Adrenal gland (tissue), 12 donors: ENCODE results near the gene CTAGE1. TPM values are rescaled to one million over a fixed set of nuclear protein-coding genes. Genes with fewer than 3 reads are reported as not detected.

ENCODE experiments used
- DNase-seq, 7 donors: peaks; one replicate each; pipeline ENCODE4 v3.0.0-alpha.2; 2019 to 2020
- H3K27ac ChIP-seq, 5 donors: fragments of 200-600 bp; sonication (generic) in 4 of 5; 1 replicate in 3 of 5; 2 replicates in 2 of 5; pipeline versions ENCODE4 v1.5.1 to v1.8.0; 2016 to 2020; ENCODE audit warnings: mild to moderate bottlenecking in 1 of 5
- H3K27me3 ChIP-seq: fragments of 200-600 bp; 2 replicates; pipeline ENCODE4 v1.8.0; 2021
- H3K36me3 ChIP-seq, 2 donors: fragments of 200-600 bp; replicated peaks in 1 of 2; 1 replicate in 1 of 2; 2 replicates in 1 of 2; pipeline versions ENCODE4 v1.5.1 to v1.8.0; 2018 to 2022
- H3K4me1 ChIP-seq, 2 donors: fragments of 200-600 bp; replicated peaks in 1 of 2; 1 replicate in 1 of 2; 2 replicates in 1 of 2; pipeline versions ENCODE4 v1.5.1 to v1.8.0; 2018 to 2021
- H3K4me3 ChIP-seq, 4 donors: fragments of 200-600 bp; sonication (generic) in 3 of 4; one replicate each; pipeline ENCODE4 v1.5.1; 2016 to 2018
- H3K9me3 ChIP-seq, 3 donors: fragments of 200-600 bp; sonication (generic) in 1 of 3; replicated peaks in 1 of 3; 1 replicate in 2 of 3; 2 replicates in 1 of 3; pipeline versions ENCODE4 v1.5.1 to v1.8.0; 2016 to 2021
- CTCF ChIP-seq, 6 experiments: fragments of 450-650 bp in 4 of 6; fragments of 200-600 bp in 2 of 6; sonication (generic) in 1 of 6; IDR thresholded peaks; 1 replicate in 5 of 6; 2 replicates in 1 of 6; pipeline versions ENCODE4 v1.5.1 to v1.8.0; 2016 to 2021; ENCODE audit warnings: antibody characterized with exemption in 6 of 6, mild to moderate bottlenecking in 2 of 6, moderate library complexity in 1 of 6
- POLR2A ChIP-seq, 2 donors: fragments of 450-650 bp; IDR thresholded peaks; one replicate each; pipeline ENCODE4 v1.6.1; 2017; ENCODE audit warnings: antibody characterized with exemption in 2 of 2, mild to moderate bottlenecking in 2 of 2, moderate library complexity in 1 of 2
- WGBS, 4 donors: extraction: QIAGEN DNeasy Blood & Tissue Kit in 2 of 4; methylation state at CpG; one replicate each; pipeline versions ENCODE4 v1.1.5 to v1.1.7; 2013 to 2017; 5-methylcytosine and 5-hydroxymethylcytosine counted together
- intact Hi-C, 2 donors: fragments of 100-400 bp; cut with DNase I; formaldehyde crosslinking; loops; one replicate each; pipeline versions ENCODE4 v1.14.1 to v1.15.0; 2022 to 2023
- polyA plus RNA-seq, 3 donors: library from polyadenylated mRNA; stranded (reverse); fragments of 200-250 nt in 2 of 3; fragments of 350-450 nt in 1 of 3; fragmentation: Illumina TruSeq in 1 of 3; extraction: RNeasy Lipid Tissue Mini Kit (QIAGEN cat#74804) in 1 of 3; gene quantifications; one replicate each; pipeline ENCODE4 v1.2.3, GENCODE V29; 2013 to 2014
- total RNA-seq, 9 donors: library from RNA; depleted of rRNA in 4 of 9; stranded (reverse); fragments of >200 nt in 4 of 9; fragments of 120-200 nt in 1 of 9; fragmentation: NEBNext Ultra II Directional in 1 of 9; extraction: Animal tissue kit (Norgen Biotek cat#: 25700) in 1 of 9; gene quantifications; one replicate each; pipeline versions ENCODE4 v1.1.0 to v1.2.4, GENCODE V29; 2013 to 2023
- donor health status: healthy with polysubstance abuse.
- donor health status: Bipolar disorder and iron deficiency.
- donor health status: DM: yes; HTN: yes; CAD: no.
- donor health status: DM: no; HTN: no; CAD: no.
- donor health status: DM: no; HTN: no; CAD: no.
- donor health status: DM: yes; HTN: yes; CAD: no.

CTAGE1 gene
- total and polyA plus RNA-seq, 12 donors, result under 0.01 to 0.14 (median 0.04) TPM; not detected in 9

GRCh38 chr18:22409445-22409844 lies 8.3 kb downstream of the CTAGE1 start:
- no peak for DNase-seq
- H3K36me3 ChIP-seq, result no peaks in the 10 kb centered on the region
- WGBS, 4 donors, result 63 to 81% (median 76%) methylated on average over 1 of the region's 1 CpG
- no peak overlapping the region for H3K4me3 ChIP-seq
- H3K4me1 ChIP-seq, result no peaks in the 10 kb centered on the region
- no peaks in the 10 kb centered on the region for H3K27me3 ChIP-seq
- TF ChIP-seq CTCF (IDR thresholded peaks at IDR 0.05), result no peak
- no peak for TF ChIP-seq POLR2A (IDR thresholded peaks at IDR 0.05)
- intact Hi-C loops, result loop anchor here in 1 of 2 donors (5.0 kb wide), 1 partner anchor 33 kb away; no protein-coding TSS in a partner anchor
- peaks cover 0 to 12% (median 0%) of the 10 kb centered on the region in 3 donors for H3K9me3 ChIP-seq
- H3K27ac ChIP-seq, result no peak overlapping the region

GRCh38 chr18:22408059-22408458 lies 9.7 kb downstream of the CTAGE1 start:
- WGBS, 4 donors, result 93 to 98% (median 97%) methylated on average over 3 of the region's 3 CpGs

DNA sequence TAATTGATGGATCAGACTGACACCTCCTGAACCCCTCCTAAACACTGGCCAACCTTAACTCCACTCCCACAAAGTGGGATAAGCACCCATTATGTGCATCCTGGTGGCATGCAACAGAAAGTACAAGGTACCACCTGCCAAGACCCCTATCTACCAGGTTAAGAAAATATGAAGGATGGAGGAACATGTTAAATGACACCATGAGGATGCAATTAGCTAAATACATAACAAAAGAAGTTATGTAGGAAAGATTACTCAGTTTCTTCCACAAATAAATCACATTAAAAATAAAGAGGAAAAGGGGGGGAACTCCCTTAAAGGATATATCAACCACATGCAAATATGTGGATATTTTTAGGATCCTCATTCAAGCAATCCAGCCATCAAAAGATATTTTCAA lies 12.6 kb downstream of the CTAGE1 start:
- intact Hi-C loops, result loop anchor here in 1 of 2 donors (5.0 kb wide), 1 partner anchor 37 kb away; no protein-coding TSS in a partner anchor
- H3K36me3 ChIP-seq, result no peaks in the 10 kb centered on the region
- no peak overlapping the region for H3K4me3 ChIP-seq
- no peaks in the 10 kb centered on the region for H3K4me1 ChIP-seq
- H3K27me3 ChIP-seq, result no peaks in the 10 kb centered on the region
- no peak for DNase-seq
- TF ChIP-seq POLR2A (IDR thresholded peaks at IDR 0.05) (no peak), CTCF (IDR thresholded peaks at IDR 0.05) (no peak)
- H3K27ac ChIP-seq, result no peak overlapping the region
- H3K9me3 ChIP-seq, result peaks cover 0 to 12% (median 0%) of the 10 kb centered on the region in 3 donors

More at GRCh38 chr18:22408059-22408458, 9.7 kb downstream of the CTAGE1 start:
- H3K27me3 ChIP-seq, result no peaks in the 10 kb centered on the region
- no peak overlapping the region for H3K4me3 ChIP-seq
- no peaks in the 10 kb centered on the region for H3K36me3 ChIP-seq
- H3K4me1 ChIP-seq, result no peaks in the 10 kb centered on the region
- H3K27ac ChIP-seq, result no peak overlapping the region
- TF ChIP-seq CTCF (IDR thresholded peaks at IDR 0.05), result no peak
- no peak for TF ChIP-seq POLR2A (IDR thresholded peaks at IDR 0.05)
- DNase-seq, result no peak
- intact Hi-C loops, result loop anchor here in 1 of 2 donors (5.0 kb wide), 1 partner anchor 34 kb away; no protein-coding TSS in a partner anchor
- peaks cover 0 to 12% (median 0%) of the 10 kb centered on the region in 3 donors for H3K9me3 ChIP-seq

- TF ChIP-seq CTCF (IDR thresholded peaks at IDR 0.05) (no peak), POLR2A (IDR thresholded peaks at IDR 0.05) (no peak)
- peaks cover 0 to 12% (median 0%) of the 10 kb centered on the region in 3 donors for H3K9me3 ChIP-seq
Observed at GRCh38 chr18:22403950-22404349, 13.8 kb downstream of the CTAGE1 start.

More at GRCh38 chr18:22403950-22404349, 13.8 kb downstream of the CTAGE1 start:
- H3K4me1 ChIP-seq, result no peaks in the 10 kb centered on the region
- intact Hi-C loops, result no loop called here
- H3K36me3 ChIP-seq, result no peaks in the 10 kb centered on the region
- WGBS, 4 donors, result 75 to 97% (median 94%) methylated on average over 3 of the region's 3 CpGs
- H3K27ac ChIP-seq, result no peak overlapping the region
- H3K27me3 ChIP-seq, result no peaks in the 10 kb centered on the region
- no peak for DNase-seq
- no peak overlapping the region for H3K4me3 ChIP-seq
